Raji (cell line): ENCODE results near the gene STK32B.

Experiments used
- POLR2A ChIP-seq: IDR thresholded peaks from 2 replicates; pipeline ENCODE4 v1.6.1; 2011; ENCODE audit warnings: low read depth, low read length, control low read depth; ENCODE audit not compliant: insufficient read depth

The STK32B gene

DNA sequence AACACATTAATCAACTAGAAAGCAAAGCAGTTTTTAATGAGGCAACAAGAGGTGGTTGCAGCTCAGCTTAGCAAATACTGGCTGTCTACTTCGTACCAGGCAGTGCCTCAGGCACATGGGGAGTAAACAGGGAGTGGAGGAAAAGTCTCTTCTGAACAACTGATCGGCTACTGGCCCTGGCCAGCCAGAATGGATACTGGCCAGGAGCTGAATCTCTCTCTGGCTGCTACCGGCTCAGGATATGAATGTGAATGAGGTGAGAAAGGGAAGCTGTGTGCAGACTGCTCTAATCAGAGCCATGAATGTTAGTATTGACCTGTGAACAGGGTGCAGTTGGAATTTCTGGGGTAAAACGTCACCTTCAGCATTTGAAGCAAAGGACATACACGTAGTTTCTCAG is 77.3 kb downstream of the STK32B start:
- no peak for TF ChIP-seq POLR2A

DNA sequence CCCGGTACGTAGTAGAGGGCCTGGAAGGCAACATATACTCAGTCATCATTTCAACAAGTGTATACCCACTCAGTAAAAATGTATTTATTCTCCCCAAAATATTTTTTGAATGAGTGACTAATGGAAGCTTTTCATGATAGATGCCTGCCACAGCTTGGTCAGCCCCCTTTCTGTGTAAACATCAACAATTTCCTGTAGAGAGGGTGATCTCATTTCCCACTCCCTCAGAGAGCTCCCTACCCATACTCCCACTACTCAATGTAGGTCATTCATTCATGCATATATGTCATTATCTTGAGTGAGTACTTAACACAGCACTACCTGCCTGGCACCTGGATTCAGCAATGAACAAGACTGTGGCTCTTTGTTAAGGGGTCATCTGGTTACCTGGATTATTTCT is 81.9 kb downstream of the STK32B start:
- TF ChIP-seq POLR2A = no peak

DNA sequence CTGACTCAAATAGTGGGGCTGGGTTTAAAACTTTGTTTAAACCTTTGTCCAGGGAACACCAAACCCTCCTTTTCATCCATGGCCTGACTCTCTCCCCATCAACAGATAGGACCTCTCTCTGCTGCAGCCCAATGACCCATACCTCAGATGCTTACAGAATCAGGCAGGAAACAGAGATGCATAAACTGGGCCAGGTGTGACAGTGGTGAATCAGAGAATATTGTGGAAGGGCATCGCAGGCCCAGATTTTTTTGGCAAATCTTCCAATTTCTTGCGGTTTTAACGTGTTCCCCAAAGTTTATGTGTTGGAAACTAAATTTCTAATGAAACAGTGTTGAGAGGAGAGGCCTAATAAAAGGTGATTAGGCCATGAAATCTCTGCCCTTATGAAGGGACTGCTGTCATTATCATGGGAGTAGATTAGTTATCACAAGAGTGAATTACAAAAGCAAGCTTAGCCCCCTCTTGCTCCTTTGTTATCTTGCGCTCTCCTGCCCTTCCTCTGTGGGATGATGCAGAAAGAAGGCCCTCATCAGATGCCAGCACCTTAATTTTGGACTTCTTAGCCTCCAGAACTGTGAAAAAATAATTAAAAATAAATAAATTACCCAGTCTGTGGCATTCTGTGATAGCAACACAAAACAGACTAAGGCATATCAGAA is 82.8 kb downstream of the STK32B start:
- no peak for TF ChIP-seq POLR2A

DNA sequence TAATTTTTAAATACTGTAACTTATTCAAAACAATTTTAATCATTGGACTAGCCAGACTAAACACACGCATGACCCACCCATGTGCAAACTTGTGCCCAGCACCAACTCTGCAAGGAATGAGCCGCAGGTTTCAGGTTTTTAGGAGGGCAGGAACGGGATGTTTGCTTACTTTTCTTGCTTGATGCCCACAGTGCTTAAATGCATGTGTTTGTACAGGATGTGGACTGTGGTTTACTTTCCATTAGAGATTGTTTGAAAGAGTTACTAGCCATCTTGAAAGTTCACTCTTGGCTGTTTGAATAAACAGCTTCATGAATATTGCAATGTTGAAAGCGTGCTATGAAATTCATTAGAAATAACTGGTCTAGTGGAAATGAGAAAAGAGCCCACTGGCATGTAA is 83.3 kb downstream of the STK32B start:
- no peak for TF ChIP-seq POLR2A

DNA sequence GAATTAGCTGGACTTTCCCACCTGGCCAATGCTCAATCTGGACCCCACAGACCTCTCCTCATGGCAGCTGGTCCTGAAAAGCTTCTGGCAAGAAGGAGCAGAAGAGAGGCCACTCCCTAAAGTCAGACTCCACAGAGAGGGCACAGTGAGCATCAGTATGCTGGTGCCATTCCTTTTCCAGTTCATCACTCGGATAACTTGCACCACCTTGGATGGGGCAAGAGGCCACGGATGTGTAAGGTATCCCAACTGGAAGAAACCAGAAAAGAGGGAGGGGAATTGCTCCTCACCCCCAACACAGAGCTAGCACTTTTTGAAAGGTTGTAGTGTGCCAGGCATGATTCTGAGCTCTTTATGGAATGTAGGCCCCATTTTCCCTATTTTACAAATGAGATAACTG is 85.9 kb downstream of the STK32B start:
- TF ChIP-seq POLR2A = no peak

DNA sequence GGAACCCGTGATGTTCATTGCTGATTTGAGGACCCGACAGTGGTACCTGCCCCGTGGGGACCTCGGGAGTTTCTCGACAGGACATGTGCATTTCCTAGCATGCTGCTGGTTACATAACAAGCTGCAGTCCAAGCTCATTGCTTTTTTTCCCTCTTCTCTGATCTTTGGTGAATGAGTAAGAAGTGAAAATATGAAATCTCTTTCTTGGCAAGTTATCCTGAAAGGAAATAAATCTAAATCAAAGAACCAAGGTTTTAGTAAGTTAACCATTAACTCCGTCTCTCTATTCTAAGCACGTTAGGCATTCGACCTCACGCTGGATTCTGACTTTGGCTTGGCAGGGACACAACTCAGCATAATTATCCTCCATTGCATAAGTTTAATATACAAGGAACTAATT is 86.6 kb downstream of the STK32B start:
- TF ChIP-seq POLR2A = no peak

DNA sequence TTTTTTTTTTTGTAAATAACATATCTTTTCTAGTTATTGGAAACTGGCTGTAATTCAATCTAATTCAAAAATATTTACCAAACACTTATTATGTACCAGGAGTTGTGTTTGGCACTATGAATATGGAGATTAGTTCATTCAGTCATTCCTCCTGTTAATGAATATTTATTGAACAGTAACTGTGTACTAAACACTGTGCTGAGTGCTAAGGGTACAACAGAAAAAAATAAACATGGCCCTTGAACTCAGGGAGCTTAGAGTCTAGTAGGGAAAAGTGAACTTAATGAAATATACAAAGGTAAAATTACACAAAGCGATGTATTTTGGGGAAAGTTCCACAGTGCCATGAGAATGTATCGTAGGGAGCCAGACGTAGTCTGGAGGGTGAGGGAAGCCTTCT is 87.1 kb downstream of the STK32B start:
- no peak for TF ChIP-seq POLR2A

DNA sequence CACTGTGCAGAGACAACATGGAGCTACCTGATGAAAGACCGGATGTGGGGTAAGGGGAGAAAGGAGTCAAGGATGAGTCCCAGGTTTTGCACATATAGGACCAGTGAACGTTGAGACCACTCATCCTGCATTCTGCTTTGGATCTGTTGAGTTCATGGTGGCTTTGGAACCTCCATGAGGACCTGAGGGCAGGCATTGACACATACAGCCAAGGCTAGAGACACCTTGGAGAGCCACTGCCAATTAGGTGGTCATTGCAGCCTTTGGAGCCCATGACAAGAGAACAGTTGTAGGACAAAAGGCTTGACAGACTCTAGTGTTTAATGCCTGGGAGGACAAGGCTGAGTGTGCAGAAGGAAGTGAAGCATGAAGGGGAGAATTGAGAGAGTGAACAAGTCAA is 87.9 kb downstream of the STK32B start:
- TF ChIP-seq POLR2A = no peak

DNA sequence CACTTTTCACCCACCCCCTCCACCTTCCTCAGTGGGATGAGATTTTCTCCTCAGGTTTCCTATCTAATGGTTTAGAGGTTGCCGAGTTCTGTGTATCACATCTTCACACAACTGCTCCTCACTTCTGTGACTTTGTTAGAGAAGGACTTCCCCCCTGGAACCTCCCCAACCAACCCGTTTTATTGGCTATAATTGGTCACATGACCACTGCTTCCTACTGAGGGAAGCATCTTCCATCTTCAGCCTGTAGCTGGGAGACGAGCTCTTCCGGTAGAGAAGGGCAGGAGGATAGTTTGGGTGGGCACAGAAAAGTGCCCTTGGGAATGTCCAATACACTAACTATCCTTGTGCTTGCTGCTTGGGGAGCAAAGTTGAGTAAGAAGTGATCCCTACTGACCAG is 90.5 kb downstream of the STK32B start:
- no peak for TF ChIP-seq POLR2A

DNA sequence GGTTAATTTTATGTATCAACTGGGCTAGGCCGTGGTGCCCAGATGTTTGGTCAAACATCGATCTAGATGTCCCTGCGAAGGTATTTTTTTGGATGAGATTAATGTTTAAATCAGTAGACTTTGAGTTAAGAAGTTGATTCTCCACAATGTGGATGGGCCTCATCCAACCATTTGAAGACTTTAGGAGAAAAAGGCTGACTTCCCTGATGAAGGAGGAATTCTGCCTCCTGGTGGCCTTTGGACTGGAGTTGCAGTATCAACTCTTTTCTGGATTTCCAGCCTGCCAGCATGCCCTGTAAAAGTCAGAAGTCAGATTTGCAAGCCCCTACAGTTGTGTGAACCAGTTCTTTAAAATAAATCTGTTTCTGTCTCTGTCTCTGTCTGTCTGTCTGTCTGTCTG is 91.4 kb downstream of the STK32B start:
- TF ChIP-seq POLR2A = no peak

DNA sequence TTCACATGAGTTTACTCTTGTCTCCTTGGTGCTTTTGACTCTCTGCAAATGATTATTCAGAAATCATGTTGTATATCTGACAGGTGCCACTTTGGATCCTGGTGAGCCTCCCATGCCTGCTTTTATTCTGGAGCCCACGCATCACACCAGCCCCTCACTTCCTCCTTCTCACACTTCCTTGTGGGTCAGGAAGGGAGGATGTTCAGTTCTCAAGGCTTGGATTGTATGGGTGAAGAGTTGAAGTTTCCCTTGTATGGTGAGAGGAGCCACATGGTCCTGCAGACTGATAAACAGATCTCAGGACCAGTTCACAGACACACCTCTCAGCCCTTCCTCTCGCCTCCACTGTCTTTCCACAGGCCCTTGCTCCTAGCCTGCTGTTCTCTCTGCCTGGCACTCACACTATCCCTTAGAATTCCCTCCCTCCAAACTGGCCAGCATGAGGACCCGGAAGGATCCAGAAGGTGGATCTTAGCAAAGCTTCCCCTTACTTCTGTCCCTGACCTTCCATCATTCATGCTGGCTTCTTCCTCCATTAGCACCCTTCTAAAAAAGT is 92.1 kb downstream of the STK32B start:
- no peak for TF ChIP-seq POLR2A

DNA sequence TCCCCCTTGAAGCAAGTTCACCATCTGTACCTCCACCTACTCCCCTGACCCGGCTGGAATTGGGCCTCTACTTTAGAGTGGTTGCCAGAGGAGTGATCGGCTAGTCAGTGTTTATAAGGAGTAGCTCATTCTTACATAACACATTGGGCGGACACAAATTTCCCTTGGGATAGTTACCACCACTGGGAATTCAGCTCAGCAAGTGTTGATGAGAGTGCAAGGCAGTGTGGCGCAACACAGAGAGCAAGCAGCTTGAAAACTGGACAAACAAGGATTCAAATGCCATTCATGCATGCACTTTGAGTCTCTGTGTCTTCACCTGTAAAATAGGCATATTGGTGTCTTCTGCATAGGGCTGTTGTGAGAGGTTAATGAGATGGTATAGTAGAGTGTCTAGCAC is 92.7 kb downstream of the STK32B start:
- TF ChIP-seq POLR2A = no peak

DNA sequence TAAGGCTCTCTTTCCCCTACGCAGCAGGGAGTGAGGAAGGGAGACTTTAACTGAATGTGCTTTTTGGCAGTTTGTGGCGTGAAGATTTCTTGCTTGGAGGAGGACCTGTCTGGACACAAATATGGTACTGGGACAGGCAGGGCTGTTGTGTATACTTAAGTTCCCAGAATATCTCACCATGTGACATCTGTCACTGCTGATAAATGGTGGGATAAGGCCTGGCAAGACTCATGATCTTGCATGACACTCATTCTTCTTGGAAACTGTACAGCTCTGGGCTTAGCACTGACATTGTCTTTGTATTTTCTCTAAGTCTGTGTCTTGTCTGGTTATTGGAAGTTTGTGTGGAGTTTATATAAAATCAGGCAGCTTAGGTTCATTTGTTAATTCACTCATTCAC is 93.1 kb downstream of the STK32B start:
- TF ChIP-seq POLR2A = no peak

DNA sequence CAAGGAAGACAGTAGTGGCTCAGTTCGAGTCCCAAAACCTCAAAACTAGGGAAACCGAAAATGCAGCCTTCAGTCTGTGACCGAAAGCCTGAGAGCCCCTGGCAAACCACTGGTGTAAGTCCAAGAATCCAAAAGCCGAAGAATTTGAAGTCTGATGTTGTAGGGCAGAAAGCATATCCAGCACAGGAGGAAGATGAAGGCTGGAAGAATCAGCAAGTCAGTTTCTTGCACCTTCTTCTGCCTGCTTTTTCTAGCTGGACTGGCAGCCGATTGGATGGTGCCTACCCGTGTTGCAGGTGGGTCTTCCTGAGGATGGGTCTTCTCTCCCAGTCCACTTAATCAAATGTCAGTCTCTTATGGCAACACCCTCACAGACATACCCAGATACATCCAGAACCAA is 95.0 kb downstream of the STK32B start:
- TF ChIP-seq POLR2A = no peak

DNA sequence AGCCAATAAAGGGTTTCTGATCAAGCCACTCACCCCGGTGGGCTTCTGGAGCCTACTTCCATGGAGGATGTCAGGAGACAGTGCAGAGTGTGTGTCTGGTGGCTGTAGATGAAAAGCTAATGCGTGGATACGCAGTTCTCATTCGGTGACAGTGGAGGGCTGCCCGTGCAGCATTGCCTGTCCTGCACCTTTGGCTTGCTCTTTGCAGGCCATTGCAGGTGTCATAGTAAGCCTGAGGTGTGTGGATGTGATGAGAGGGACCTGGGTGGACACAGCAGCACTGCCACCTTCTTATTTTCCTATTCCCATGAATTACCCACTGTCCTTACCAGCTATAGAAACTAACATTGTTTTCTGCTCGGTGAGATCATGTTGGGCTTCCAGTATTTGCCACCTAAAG is 101.2 kb downstream of the STK32B start:
- no peak for TF ChIP-seq POLR2A

DNA sequence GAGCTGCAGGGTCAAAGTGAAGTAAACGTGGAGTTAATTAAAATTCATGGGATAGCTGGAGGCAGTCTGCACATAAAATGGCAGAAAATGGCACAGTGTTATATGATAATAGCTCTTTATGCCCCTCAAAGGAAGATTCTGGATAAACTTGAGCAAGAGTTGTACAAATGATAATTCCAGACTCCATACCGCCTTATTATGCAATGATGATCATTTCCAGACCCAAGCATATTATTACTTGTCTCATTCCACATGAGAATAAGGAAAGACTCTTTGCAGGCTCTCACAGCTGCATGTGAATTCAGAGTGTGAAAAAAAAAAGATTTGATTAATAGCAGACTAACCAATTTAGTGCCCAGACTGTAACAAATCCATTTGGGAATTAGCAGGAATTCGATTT is 105.4 kb downstream of the STK32B start:
- no peak for TF ChIP-seq POLR2A
